Activated T-cell treated with anti-CD3 and anti-CD28 coated beads, Interleukin-2, amount 50 U/mL, for 24 hours (primary cell): ENCODE results near the gene CYP2D6.
"Not testable (repeated sequence)": the region's sequence is repeated elsewhere in the genome, so short reads cannot be mapped to it uniquely, and the experiment has no call there.

Source experiments
- DNase-seq: peaks from one replicate; pipeline ENCODE4 v3.0.0-alpha.2; 2020
- H3K27ac Mint-ChIP-seq: 2 replicates; pipeline ENCODE4 v1.8.0; 2020; ENCODE audit warnings: mild to moderate bottlenecking, mixed read lengths
- H3K27me3 Mint-ChIP-seq: 2 replicates; pipeline ENCODE4 v1.8.0; 2020; ENCODE audit warnings: mixed read lengths
- H3K36me3 Mint-ChIP-seq: 2 replicates; pipeline ENCODE4 v1.8.0; 2020; ENCODE audit warnings: low read depth, mixed read lengths
- H3K4me1 Mint-ChIP-seq: 2 replicates; pipeline ENCODE4 v1.8.0; 2020; ENCODE audit warnings: low read depth, mixed read lengths
- H3K4me3 Mint-ChIP-seq: 2 replicates; pipeline ENCODE4 v1.8.0; 2020; ENCODE audit warnings: mild to moderate bottlenecking, moderate library complexity, mixed read lengths
- H3K9me3 Mint-ChIP-seq: 2 replicates; pipeline ENCODE4 v1.8.0; 2020; ENCODE audit warnings: mixed read lengths

Gene CYP2D6

DNA sequence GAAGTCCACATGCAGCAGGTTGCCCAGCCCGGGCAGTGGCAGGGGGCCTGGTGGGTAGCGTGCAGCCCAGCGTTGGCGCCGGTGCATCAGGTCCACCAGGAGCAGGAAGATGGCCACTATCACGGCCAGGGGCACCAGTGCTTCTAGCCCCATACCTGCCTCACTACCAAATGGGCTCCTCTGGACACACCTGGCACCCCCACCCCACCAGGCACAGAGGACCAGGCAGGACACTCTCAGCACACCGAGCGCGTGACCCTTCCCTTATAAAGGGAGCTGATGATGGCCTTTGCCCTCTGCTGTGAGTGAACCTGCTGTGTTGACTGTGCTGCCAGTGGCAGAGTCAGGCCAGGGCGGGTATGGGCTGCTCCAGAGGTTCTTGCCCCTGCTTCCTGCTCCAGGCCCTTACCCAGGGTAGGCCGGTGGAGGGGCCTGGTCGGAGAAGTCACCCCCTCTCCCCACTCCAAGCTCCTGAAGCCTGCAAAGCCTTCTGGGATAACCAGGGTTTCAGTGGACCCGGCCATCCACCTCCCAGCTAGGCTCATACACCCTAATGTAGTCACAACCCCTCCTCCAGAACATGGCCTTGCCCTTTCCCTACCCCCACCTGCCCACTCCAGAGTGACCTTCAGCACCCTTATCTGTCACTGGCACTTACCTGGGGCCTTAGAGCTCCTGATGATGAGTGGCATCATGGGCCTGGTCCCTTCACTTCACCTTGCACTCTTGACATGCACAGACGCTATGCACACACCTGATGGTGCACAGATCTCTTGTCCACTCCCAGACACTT lies at the start of gene CYP2D6:
Gene CYP2D6 (minus strand): TSS at position 172 of the 793 bp plus-strand sequence. CDS start 19 bp downstream, at position 153.
- not testable (repeated sequence) for H3K4me3 Mint-ChIP-seq, H3K9me3 Mint-ChIP-seq, H3K27me3 Mint-ChIP-seq, H3K27ac Mint-ChIP-seq, H3K4me1 Mint-ChIP-seq, H3K36me3 Mint-ChIP-seq, DNase-seq

DNA sequence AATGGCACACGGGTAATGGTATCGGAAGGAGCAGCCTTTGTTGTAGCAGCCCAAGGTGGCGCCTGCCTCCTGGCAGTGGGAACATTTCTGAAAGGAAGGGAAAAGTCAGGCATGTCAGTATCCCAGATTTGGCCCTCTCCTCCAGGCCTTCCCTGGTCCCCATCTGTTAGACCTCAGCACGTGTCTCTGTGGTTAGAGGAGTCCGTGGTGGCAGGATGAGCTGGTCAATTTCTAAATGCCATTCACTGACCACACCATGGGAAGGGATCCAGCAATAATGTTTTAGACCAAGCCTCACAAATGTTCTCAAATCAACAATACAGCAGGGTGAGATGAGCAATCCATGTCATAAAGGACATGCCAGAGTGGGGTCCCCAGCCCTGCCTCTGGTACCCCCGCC lies 49.0 kb upstream of the CYP2D6 start:
- H3K27ac Mint-ChIP-seq, result peak overlapping the region; percentile 93
- peaks cover 85% of the 10 kb centered on the region for H3K4me1 Mint-ChIP-seq
- DNase-seq, result no peak
- no peak overlapping the region for H3K4me3 Mint-ChIP-seq
- peaks cover 63% of the 10 kb centered on the region for H3K36me3 Mint-ChIP-seq
- no peaks in the 10 kb centered on the region for H3K27me3 Mint-ChIP-seq
- no peaks in the 10 kb centered on the region for H3K9me3 Mint-ChIP-seq

DNA sequence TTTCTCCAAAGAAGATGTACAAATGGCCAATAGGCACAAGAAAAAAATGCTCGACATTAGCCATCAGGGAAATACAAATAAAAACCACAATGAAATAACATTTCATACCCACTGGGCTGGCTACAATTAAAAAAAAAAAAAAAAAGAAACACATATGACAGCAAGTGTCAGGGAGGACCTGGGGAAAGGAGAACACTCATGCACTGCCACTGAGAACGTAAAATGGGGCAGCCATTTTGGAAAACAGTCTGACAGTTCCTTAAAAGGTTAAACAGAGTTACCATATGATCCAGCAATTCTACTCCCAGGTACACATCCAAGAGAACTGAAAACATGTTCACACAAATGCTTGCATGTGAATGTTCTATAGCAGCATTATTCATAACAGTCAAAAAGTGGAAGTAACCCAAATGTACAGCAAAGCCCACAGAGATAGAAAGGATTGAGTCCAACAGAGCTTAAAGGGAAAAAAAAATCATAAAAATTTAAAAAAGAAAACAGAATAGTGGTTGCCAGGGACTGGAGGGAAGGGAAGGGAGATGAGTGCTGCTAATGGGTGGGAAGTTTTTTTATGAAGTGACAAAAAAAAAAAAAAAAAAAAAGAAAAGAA lies 48.4 kb upstream of the CYP2D6 start:
- Mint-ChIP-seq H3K9me3 (no peaks in the 10 kb centered on the region), H3K27ac (peak overlapping the region; percentile 76), H3K36me3 (peaks cover 66% of the 10 kb centered on the region), H3K4me3 (no peak overlapping the region), H3K4me1 (peaks cover 82% of the 10 kb centered on the region), H3K27me3 (no peaks in the 10 kb centered on the region)
- no peak for DNase-seq

DNA sequence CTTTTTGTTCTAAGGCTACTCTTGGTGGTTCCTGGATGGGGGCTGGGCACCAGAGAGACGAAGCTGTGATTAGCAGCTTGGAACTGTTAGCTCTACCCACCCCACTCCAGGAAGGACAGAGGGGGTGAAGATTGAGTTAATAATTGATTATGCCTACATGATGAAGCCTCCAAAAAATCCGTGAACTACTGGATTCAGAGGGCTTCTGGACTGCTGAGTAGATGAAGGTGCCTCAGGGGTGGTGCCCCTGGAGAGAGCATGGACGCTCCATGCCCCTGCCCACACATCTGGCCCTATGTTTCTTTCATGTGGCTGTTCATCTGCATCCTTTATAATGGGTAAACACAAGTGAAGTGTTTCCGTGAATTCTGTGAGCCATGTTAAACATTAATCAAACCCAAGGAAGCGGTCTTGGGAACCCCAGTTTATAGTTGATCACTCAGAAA lies 47.3 kb upstream of the CYP2D6 start:
- H3K4me3 Mint-ChIP-seq, result no peak overlapping the region
- H3K4me1 Mint-ChIP-seq, result peaks cover 79% of the 10 kb centered on the region
- H3K27ac Mint-ChIP-seq, result peak overlapping the region; percentile 83
- no peak for DNase-seq
- H3K27me3 Mint-ChIP-seq, result no peaks in the 10 kb centered on the region
- peaks cover 65% of the 10 kb centered on the region for H3K36me3 Mint-ChIP-seq
- no peaks in the 10 kb centered on the region for H3K9me3 Mint-ChIP-seq

DNA sequence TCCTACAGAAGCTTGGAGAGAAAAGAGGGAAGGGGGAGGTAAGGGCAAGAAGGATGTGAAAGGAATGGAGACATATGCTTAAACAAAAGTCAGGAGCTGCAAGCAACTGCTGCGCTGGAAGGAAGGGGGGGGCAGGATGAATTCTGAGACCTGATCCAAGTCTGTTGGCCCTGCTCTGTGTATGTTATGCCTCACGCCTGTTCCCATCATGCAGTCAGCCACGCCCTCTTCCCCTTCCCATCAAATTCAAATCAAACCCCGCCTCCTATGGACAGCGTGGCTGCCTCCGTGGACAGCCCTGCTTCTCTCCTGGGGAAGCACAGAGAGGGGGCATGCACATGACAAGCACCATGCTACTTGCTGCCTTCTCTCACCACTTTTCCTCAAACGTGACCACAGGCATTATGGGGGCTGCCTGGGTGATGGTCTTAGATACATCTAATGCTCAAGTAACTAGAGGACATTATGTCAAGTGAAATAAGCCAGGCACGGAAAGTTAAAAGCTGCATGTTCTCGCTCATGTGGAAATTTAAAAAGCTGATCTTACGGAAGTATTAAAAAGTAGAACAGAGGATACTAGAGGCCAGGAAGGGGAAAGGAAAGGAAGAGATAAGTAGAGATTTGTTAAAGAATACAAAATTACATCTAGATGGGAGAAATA lies 45.8 kb upstream of the CYP2D6 start:
- peaks cover 72% of the 10 kb centered on the region for H3K36me3 Mint-ChIP-seq
- H3K9me3 Mint-ChIP-seq, result no peaks in the 10 kb centered on the region
- H3K4me3 Mint-ChIP-seq, result no peak overlapping the region
- DNase-seq, result no peak
- H3K27ac Mint-ChIP-seq, result peak overlapping the region; percentile 61
- peaks cover 80% of the 10 kb centered on the region for H3K4me1 Mint-ChIP-seq
- no peaks in the 10 kb centered on the region for H3K27me3 Mint-ChIP-seq

DNA sequence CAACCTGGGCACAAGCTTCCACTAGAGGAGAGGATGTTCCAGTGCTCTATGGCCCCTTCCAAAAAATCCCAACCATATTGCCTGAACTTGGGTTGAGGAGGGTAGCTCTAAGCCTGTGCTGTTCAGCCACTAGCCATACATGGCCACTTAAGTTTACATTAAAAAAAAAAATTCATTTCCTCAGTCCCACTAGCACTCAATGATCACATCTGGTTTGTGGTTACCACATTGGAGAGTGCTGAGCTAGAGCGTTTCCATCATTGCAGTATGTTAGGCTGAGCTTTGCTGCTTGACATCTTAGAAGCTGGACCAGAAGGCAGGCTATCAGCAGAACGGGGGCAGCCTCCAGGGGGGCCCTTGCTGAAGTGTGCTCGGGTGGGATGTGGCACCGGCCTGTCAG lies 43.5 kb upstream of the CYP2D6 start:
- Mint-ChIP-seq H3K27ac (no peak overlapping the region), H3K36me3 (peaks cover 74% of the 10 kb centered on the region), H3K27me3 (no peaks in the 10 kb centered on the region), H3K4me1 (peaks cover 65% of the 10 kb centered on the region), H3K4me3 (no peak overlapping the region), H3K9me3 (no peaks in the 10 kb centered on the region)
- DNase-seq, result no peak

DNA sequence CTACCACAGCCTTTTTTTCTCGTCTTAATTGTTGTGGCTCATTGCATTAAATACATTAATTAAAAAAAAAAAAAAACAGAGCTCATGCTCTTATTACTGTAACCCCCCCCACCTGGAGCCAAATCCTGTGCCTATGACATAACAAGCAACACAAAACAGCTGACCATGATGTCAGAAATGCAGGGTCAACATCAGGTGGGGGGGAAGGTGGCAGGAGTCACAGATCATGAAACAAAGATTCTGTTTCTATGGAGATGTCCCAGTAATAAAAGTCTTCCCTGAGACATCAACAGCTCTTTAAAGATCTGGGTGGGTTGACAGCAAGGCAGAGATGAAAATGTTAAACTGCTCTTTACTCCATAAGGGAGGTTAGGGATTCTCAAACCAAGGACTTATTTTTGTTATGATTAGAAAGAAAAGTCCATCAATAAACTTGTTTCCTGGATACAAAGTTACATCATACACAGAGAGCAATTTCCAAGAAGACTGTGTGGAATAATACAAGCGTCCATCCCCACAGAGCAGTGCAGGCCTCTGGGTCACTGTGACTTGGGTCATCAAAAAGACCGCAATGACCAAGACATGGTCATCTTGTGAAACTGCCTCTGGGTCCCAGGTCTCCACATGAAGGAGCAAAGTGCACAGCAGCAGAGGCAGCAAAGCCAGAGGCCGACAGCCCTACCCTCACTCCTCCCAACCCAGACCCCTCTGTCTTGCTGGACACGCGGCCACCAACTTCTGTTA lies 42.7 kb upstream of the CYP2D6 start:
- Mint-ChIP-seq H3K27me3 (no peaks in the 10 kb centered on the region), H3K36me3 (peaks cover 74% of the 10 kb centered on the region), H3K9me3 (no peaks in the 10 kb centered on the region), H3K4me3 (no peak overlapping the region), H3K4me1 (peaks cover 60% of the 10 kb centered on the region), H3K27ac (peak overlapping the region; percentile 35)
- DNase-seq, result no peak

DNA sequence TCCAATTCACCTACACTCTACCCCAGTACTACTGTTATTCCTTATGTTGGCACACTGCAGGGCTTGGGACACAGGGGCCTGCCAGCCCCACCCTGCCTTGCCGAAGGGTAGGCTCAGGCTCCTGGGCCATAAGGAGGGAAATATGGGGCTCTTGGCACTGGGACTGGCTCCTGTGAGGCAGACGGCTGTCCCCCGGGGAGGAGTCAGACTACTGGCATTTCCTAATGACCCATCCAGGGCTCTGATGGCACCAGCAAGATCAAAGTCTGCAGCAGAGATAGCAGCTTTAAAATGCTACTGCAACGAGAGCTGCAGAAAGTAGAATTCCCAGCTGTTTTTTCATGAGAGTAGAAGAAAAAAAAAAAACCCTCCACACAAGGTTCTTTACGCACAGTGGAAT lies 42.2 kb upstream of the CYP2D6 start:
- Mint-ChIP-seq H3K27me3 (no peaks in the 10 kb centered on the region), H3K27ac (peak overlapping the region; percentile 55), H3K4me3 (no peak overlapping the region), H3K9me3 (no peaks in the 10 kb centered on the region), H3K36me3 (peaks cover 75% of the 10 kb centered on the region), H3K4me1 (peaks cover 54% of the 10 kb centered on the region)
- DNase-seq, result no peak

DNA sequence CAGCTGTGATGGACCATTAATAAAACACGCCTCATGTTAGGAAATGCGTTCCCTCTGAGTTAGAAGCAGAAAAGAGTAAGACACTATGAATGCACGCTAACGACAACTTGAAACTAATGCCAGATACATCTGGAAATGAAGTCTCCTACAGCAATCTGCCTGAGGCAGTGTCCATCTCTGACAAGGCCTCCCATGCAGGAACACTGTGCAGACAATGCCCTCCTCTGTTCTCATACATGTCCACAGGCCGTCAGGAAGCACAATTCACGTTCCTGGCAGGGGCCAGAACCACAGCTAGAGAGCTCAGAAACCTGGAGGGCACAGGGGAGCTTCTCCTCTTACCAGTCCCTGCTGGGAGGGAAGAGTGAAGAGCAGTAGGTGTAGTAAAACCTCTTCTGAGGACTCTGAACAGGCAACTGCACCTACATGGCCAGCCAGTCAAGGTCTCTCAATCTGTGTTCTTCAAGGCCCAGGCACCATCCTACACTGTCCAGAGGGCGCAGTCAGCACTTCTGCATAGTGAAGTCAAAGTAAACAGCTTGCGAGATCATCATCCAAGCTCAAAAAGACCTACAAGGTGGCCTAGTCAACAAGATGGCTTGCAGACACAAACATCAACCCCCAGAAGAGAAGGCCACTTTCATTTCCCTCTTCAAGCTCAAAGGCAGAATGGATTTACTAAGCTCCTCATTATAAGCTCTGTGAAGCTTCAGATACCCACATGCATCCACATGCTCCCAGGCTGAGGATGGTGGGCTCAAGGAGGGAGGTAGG lies 41.5 kb upstream of the CYP2D6 start:
- Mint-ChIP-seq H3K27me3 (no peaks in the 10 kb centered on the region), H3K27ac (peak overlapping the region; percentile 50), H3K36me3 (peaks cover 75% of the 10 kb centered on the region), H3K4me1 (peaks cover 48% of the 10 kb centered on the region), H3K9me3 (no peaks in the 10 kb centered on the region), H3K4me3 (no peak overlapping the region)
- no peak for DNase-seq

DNA sequence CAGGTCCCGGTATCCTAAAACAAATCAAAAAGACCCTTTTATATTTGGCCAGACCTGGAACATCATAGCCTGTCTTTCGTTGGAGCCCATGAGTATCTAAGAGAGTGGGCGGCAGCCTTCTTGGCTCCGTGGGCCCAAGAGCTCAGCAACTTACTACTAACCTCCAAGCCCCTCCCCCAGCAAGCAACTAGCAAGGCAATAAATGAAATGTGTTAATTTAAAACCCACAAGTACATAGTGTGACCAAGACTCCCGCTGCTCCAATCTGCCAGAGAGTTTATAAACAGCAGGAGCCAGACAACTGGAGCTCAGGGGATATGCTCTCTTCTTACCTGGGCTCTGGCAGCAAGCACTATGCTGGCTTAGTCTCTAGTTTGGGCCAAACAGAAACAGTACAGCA lies 40.8 kb upstream of the CYP2D6 start:
- peaks cover 75% of the 10 kb centered on the region for H3K36me3 Mint-ChIP-seq
- no peak overlapping the region for H3K4me3 Mint-ChIP-seq
- no peaks in the 10 kb centered on the region for H3K27me3 Mint-ChIP-seq
- DNase-seq, result no peak
- H3K4me1 Mint-ChIP-seq, result peaks cover 40% of the 10 kb centered on the region
- peak overlapping the region; percentile 44 for H3K27ac Mint-ChIP-seq
- no peaks in the 10 kb centered on the region for H3K9me3 Mint-ChIP-seq

DNA sequence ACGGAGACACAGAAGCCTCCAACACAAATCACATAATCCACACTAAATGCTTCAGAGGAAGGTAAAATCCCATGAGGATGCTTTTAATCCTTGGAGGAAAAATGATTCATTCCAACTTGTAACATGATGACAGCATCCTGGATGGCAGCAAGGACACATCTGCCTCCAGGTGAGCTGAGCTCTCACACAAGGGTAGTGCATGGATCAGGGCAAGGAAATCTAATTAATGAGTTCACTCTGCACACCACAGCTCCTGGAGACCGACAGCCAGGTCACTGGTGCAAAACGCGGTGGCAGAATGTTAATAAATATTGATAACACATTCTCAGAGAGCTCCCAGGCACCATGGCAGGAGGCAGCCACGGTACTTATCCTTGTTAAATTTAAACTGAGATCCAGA lies 40.3 kb upstream of the CYP2D6 start:
- Mint-ChIP-seq H3K9me3 (no peaks in the 10 kb centered on the region), H3K36me3 (peaks cover 75% of the 10 kb centered on the region)

DNA sequence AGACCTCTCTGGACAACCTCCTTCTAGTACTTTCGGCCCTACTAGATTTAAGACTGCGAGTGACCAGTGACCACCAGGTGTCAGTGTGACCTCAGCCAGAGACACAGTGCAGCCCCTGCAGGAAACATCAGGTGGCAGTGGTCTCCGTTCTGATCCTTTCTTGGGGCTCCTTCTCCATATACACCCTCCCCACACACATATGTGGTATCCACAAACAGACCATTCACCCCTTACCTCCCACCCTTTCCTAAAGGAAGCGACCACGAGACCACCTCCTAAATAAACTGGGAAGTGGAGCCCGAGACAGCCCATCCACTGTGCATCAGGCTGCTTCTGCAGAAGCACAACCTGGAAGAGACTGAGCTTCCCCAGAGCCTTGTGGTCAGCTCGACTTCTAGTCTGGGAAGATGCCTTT lies 38.5 kb upstream of the CYP2D6 start:
- Mint-ChIP-seq H3K27ac (peak overlapping the region; percentile 41), H3K36me3 (peaks cover 77% of the 10 kb centered on the region), H3K9me3 (no peaks in the 10 kb centered on the region), H3K4me3 (no peak overlapping the region), H3K4me1 (peaks cover 31% of the 10 kb centered on the region), H3K27me3 (no peaks in the 10 kb centered on the region)
- DNase-seq, result peak; percentile 77

More for the DNA sequence above, 40.3 kb upstream of the CYP2D6 start:
- H3K27me3 Mint-ChIP-seq, result no peaks in the 10 kb centered on the region
- H3K27ac Mint-ChIP-seq, result peak overlapping the region; percentile 44
- DNase-seq, result no peak
- H3K4me3 Mint-ChIP-seq, result no peak overlapping the region
- H3K4me1 Mint-ChIP-seq, result peaks cover 36% of the 10 kb centered on the region

DNA sequence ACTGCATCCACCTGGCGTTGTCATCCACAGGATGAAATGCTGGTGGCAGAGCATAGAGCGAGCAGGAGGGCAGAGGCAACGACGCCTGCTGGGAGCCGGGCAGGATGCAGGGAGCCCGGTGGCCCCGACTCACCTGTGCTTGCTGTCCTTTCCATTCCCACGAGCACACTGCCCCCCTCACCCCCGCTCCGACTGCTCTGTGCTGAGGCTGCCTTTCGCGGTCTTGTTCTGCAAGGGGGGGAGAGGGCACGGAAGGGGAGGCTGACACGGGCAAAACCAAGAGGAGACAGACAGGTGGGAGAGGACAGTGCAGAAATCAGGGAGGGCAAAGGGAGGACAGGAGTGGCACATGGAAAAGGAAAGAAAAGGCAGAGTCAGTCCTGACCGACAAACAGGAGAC lies 37.9 kb upstream of the CYP2D6 start:
- H3K27ac Mint-ChIP-seq, result no peak overlapping the region
- H3K9me3 Mint-ChIP-seq, result no peaks in the 10 kb centered on the region
- H3K36me3 Mint-ChIP-seq, result peaks cover 78% of the 10 kb centered on the region
- H3K4me1 Mint-ChIP-seq, result peaks cover 25% of the 10 kb centered on the region
- no peak for DNase-seq
- no peaks in the 10 kb centered on the region for H3K27me3 Mint-ChIP-seq
- H3K4me3 Mint-ChIP-seq, result no peak overlapping the region

DNA sequence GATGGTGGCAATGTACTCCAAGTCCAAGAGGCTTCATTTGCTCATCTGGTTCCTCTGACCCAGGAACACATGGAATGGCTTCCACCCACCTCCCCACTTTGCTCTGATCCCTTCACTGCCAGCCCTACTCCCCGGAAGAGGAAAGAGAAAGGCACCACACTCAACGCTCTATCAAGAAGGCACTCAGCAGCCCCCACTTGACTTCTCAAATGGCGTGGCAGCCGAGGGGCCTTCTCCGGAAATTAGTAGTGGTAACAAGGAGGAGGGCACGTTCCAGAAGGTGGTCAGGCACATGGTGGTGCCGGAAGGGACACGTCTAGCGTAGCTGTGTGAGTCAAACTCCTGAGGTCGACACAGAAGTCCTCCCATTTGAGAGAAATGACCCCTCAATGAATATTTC lies 36.5 kb upstream of the CYP2D6 start:
- H3K27ac Mint-ChIP-seq, result no peak overlapping the region
- H3K27me3 Mint-ChIP-seq, result no peaks in the 10 kb centered on the region
- peaks cover 72% of the 10 kb centered on the region for H3K36me3 Mint-ChIP-seq
- H3K4me1 Mint-ChIP-seq, result peaks cover 14% of the 10 kb centered on the region
- H3K4me3 Mint-ChIP-seq, result no peak overlapping the region
- no peak for DNase-seq
- no peaks in the 10 kb centered on the region for H3K9me3 Mint-ChIP-seq
